ENCODE results near the gene RHOF.

DNA sequence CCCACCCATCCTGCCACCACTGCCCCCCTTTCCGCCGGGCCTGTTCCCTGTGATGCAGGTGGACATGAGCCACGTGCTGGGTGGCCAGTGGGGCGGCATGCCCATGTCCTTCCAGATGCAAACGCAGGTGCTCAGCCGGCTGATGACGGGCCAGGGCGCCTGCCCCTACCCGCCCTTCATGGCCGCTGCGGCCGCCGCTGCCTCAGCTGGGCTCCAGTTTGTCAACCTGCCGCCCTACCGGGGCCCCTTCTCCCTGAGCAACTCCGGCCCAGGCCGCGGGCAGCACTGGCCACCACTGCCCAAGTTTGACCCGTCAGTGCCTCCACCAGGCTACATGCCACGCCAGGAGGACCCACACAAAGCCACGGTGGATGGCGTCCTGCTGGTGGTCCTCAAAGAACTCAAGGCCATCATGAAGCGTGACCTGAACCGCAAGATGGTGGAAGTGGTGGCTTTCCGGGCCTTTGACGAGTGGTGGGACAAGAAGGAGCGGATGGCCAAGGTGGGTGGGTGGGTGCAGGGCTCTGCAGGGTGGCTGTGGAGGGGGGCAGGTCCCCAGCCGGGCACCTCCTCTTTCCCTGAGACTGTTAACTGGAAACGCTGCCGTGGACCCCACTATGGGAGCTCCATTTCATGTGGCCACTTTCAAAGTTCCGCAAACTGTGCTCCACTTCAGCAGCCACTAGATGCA is 21.1 kb upstream of the RHOF start:
- TF ChIP-seq CTCF (IDR thresholded peaks at IDR 0.05) (no peak), POLR2A (IDR thresholded peaks at IDR 0.05) (no peak), EP300 (IDR thresholded peaks at IDR 0.05) (no peak)

All from tibial nerve (tissue), 4 donors.